ENCODE results near the gene CTPS1.

DNA sequence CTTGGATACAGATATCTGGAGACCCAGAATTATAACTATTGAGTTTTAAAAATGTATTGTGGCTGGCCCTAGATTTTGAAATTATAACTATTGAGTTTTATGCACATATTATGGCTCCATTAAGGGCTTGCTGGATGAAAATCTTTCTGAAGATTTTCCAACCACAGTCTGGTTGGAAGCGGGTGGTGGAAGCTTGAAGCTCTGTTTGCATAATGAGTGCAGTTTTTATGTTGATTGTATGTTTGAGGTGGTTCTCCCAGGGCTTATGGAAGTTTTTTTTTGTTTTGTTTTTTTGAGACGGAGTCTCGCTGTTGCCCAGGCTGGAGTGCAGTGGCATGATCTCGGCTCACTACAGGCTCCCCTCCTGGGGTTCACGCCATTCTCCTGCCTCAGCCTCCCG, 10.1 kb upstream of the CTPS1 start:
- TF ChIP-seq, protein P1, sequence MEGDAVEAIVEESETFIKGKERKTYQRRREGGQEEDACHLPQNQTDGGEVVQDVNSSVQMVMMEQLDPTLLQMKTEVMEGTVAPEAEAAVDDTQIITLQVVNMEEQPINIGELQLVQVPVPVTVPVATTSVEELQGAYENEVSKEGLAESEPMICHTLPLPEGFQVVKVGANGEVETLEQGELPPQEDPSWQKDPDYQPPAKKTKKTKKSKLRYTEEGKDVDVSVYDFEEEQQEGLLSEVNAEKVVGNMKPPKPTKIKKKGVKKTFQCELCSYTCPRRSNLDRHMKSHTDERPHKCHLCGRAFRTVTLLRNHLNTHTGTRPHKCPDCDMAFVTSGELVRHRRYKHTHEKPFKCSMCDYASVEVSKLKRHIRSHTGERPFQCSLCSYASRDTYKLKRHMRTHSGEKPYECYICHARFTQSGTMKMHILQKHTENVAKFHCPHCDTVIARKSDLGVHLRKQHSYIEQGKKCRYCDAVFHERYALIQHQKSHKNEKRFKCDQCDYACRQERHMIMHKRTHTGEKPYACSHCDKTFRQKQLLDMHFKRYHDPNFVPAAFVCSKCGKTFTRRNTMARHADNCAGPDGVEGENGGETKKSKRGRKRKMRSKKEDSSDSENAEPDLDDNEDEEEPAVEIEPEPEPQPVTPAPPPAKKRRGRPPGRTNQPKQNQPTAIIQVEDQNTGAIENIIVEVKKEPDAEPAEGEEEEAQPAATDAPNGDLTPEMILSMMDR (IDR thresholded peaks at IDR 0.05), result no peak
- TF ChIP-seq, protein P2, sequence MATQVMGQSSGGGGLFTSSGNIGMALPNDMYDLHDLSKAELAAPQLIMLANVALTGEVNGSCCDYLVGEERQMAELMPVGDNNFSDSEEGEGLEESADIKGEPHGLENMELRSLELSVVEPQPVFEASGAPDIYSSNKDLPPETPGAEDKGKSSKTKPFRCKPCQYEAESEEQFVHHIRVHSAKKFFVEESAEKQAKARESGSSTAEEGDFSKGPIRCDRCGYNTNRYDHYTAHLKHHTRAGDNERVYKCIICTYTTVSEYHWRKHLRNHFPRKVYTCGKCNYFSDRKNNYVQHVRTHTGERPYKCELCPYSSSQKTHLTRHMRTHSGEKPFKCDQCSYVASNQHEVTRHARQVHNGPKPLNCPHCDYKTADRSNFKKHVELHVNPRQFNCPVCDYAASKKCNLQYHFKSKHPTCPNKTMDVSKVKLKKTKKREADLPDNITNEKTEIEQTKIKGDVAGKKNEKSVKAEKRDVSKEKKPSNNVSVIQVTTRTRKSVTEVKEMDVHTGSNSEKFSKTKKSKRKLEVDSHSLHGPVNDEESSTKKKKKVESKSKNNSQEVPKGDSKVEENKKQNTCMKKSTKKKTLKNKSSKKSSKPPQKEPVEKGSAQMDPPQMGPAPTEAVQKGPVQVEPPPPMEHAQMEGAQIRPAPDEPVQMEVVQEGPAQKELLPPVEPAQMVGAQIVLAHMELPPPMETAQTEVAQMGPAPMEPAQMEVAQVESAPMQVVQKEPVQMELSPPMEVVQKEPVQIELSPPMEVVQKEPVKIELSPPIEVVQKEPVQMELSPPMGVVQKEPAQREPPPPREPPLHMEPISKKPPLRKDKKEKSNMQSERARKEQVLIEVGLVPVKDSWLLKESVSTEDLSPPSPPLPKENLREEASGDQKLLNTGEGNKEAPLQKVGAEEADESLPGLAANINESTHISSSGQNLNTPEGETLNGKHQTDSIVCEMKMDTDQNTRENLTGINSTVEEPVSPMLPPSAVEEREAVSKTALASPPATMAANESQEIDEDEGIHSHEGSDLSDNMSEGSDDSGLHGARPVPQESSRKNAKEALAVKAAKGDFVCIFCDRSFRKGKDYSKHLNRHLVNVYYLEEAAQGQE (IDR thresholded peaks at IDR 0.05; ENCODE audit: insufficient read depth in 1 of 2, low read depth in 2 of 2, low read length in 1 of 2), result no peak
- TF ChIP-seq POLR2AphosphoS5 (IDR thresholded peaks at IDR 0.05; ENCODE audit: low read depth, low read length) (no peak), SIN3A (IDR thresholded peaks at IDR 0.05; ENCODE audit: borderline replicate concordance, insufficient read depth, low read depth, low read length) (no peak), TCF7L2 (IDR thresholded peaks at IDR 0.05; ENCODE audit: low read depth, low read length) (no peak)

Data from Panc1 (cell line).